GM21423 (cell line): ENCODE results near the gene ALKBH2.

Experiments
- ATAC-seq: cut with Tn5 transposase; IDR thresholded peaks from one replicate; pipeline ENCODE4 v1.9.1; 2021; ENCODE audit warnings: mild to moderate bottlenecking, moderate library complexity; ENCODE audit not compliant: unreplicated experiment

Gene ALKBH2

GRCh38 chr12:109114644-109115043 lies 21.4 kb upstream of the ALKBH2 start:
- ATAC-seq: no peak

GRCh38 chr12:109113661-109114321 lies 20.5 kb upstream of the ALKBH2 start:
- ATAC-seq: no peak

- ATAC-seq: no peak
These were observed 19.6 kb upstream of the ALKBH2 start for GRCh38 chr12:109112720-109113465.

GRCh38 chr12:109110988-109111495 lies 17.8 kb upstream of the ALKBH2 start:
- peak; percentile 64 for ATAC-seq

GRCh38 chr12:109109746-109110350 lies 16.6 kb upstream of the ALKBH2 start:
- no peak for ATAC-seq

- ATAC-seq: no peak
These were observed 11.9 kb upstream of the ALKBH2 start for GRCh38 chr12:109105176-109105575.

- ATAC-seq: no peak
These were observed 9.2 kb upstream of the ALKBH2 start for GRCh38 chr12:109102491-109102890.

- no peak for ATAC-seq
These were observed 7.5 kb upstream of the ALKBH2 start for GRCh38 chr12:109100741-109101140.

- no peak for ATAC-seq
These were observed 6.3 kb upstream of the ALKBH2 start for GRCh38 chr12:109099431-109100020.

GRCh38 chr12:109098651-109099050 lies 5.4 kb upstream of the ALKBH2 start:
- ATAC-seq: no peak

- peak; percentile 20 for ATAC-seq
These were observed 4.9 kb upstream of the ALKBH2 start for GRCh38 chr12:109098183-109098604.

- peak; percentile 87 for ATAC-seq
These were observed 4.3 kb upstream of the ALKBH2 start, which contains the start of gene UNG for GRCh38 chr12:109097435-109098182. Gene UNG (plus strand): TSS chr12:109097597. CDS start chr12:109097680, 83 bp downstream.

GRCh38 chr12:109097140-109097434 lies 3.8 kb upstream of the ALKBH2 start:
- no peak for ATAC-seq

- no peak for ATAC-seq
These were observed 713 bp downstream of the ALKBH2 start for GRCh38 chr12:109092497-109093021.

GRCh38 chr12:109089683-109090082 lies 3.6 kb downstream of the ALKBH2 start:
- no peak for ATAC-seq

GRCh38 chr12:109088818-109089217 lies 4.5 kb downstream of the ALKBH2 start:
- ATAC-seq: no peak

- ATAC-seq: no peak
These were observed 6.0 kb downstream of the ALKBH2 start for GRCh38 chr12:109087250-109087649.

GRCh38 chr12:109085590-109085989 lies 7.7 kb downstream of the ALKBH2 start:
- no peak for ATAC-seq

- no peak for ATAC-seq
These were observed 8.8 kb downstream of the ALKBH2 start for GRCh38 chr12:109084425-109084824.

GRCh38 chr12:109082751-109083150 lies 10.5 kb downstream of the ALKBH2 start:
- no peak for ATAC-seq

GRCh38 chr12:109074866-109075265 lies 18.4 kb downstream of the ALKBH2 start:
- no peak for ATAC-seq
